ENCODE data around the gene CHCHD6. TPM values are rescaled to one million over a fixed set of nuclear protein-coding genes. Genes with fewer than 3 reads are reported as not detected.

Gene CHCHD6
- polyA plus RNA-seq, 4 donors: 2.2 to 15.0 (median 7.4) TPM

DNA sequence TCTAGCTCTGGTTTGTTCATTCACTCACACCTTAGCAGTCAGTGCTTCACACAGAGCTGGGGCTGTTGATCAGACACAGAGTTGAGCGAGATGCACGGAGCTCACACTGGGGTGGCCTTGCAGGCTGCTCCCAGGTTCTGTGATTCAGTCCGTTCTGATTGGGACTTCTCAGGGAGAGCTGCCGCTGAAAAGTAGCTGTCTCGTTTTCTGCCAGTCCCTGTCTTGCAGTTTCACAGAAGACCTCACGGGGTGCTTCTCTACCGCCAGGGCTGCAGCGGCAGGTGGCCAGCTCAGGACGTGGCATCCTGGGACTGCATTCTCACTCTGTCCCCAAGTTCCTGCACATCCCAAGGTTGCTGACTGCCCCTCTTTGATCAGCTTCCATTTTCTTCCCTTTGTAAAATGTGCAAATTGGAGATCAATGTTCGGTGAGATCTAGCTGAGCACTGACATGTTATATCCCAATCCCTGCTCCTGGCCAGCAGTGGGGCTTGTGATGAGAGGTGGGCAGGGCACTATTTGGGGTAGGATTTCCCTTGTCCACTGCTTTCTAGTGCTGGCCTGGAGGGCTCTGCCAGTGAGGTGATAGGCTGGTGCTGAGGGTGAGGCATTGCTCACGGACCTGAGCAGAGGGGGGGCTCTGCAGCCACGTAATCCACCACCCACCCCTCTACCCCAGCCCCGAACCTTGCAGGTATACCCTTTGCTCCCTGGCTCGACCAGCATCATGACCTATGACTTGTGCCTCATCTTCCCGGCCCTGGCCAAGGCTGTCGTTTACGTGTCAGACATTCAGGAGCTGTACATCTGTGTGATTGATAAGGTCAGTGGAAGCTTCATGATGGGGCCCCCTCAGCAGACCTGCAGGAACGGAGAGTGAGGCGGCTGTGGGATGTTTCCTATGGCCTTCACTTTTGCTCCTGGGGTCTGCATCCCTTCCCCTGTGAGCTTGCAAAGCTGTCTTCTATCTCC lies 43.8 kb upstream of the CHCHD6 start:
- FAIRE-seq (no peak), DNase-seq (peak; percentile 9 to 15)
- no peak overlapping the region for H3K4me3 ChIP-seq (ENCODE audit: low read depth in 1 of 3, low read length in 3 of 3)
- WGBS, 3 donors: 28 to 46% (median 37%) methylated on average over 19 of the region's 19 CpGs
- peaks cover 0 to 27% (median 13%) of the 10 kb centered on the region in 3 donors for H3K27me3 ChIP-seq (ENCODE audit: control insufficient read depth in 3 of 3, insufficient read depth in 3 of 3, low read length in 3 of 3)
- H3K9me3 ChIP-seq (ENCODE audit: control insufficient read depth in 2 of 2, insufficient read depth in 1 of 2, low read depth in 1 of 2, low read length in 1 of 2): peaks cover 0 to 9% of the 10 kb centered on the region in 2 donors
- H3K4me1 ChIP-seq (ENCODE audit: control insufficient read depth in 3 of 3, insufficient read depth in 2 of 3, low read depth in 1 of 3, low read length in 2 of 3): no peaks in the 10 kb centered on the region
- H3K27ac ChIP-seq (ENCODE audit: low read depth in 1 of 3, low read length in 2 of 3): no peak overlapping the region
- no peaks in the 10 kb centered on the region for H3K36me3 ChIP-seq (ENCODE audit: control insufficient read depth in 3 of 3, insufficient read depth in 2 of 3, low read depth in 1 of 3, low read length in 3 of 3)

DNA sequence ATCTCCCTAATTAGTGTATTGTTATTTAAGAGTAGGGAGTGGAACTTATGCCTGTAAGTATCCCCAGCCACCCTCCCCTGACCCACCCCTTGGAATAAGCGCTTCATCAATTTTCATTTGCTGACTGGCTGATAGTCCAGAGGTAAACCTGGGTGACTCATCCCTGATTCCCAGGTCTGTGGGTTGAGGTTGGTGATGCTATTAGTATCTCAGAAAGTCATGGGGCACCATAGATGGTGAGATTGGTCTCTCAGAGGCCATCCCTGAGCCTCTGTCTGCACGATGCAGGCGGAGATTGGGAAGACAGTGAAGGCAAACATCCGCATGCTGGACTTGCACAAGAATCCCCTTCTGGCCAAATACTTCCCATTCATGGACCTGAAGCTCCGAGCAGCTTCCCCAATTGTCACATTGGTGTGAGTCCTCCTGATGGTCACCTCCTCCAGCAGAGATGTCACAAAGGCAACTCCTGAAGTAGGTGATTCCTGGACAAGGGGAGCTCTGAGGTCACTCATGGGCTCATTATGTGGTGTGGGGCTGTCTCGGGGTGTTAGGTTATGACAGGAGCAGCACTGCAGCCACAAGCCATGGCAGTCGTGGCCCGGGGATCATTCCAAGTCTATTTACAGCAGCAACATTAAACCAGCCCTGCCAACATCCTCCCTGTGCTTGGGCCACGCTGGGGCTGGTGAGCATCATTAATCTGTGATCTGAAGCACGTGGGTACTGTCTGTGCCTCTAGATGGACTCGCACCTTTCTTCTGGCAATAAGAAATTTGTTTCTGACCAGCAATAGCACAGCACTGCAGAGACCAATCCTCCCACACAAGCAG lies 42.3 kb upstream of the CHCHD6 start:
- FAIRE-seq (no peak), DNase-seq (no peak)
- H3K4me1 ChIP-seq (ENCODE audit: control insufficient read depth in 3 of 3, insufficient read depth in 2 of 3, low read depth in 1 of 3, low read length in 2 of 3): no peaks in the 10 kb centered on the region
- H3K4me3 ChIP-seq (ENCODE audit: low read depth in 1 of 3, low read length in 3 of 3): no peak overlapping the region
- WGBS, 3 donors: 68 to 78% (median 70%) methylated on average over 11 of the region's 11 CpGs
- H3K36me3 ChIP-seq (ENCODE audit: control insufficient read depth in 3 of 3, insufficient read depth in 2 of 3, low read depth in 1 of 3, low read length in 3 of 3): no peaks in the 10 kb centered on the region
- H3K27me3 ChIP-seq (ENCODE audit: control insufficient read depth in 3 of 3, insufficient read depth in 3 of 3, low read length in 3 of 3): peaks cover 0 to 27% (median 13%) of the 10 kb centered on the region in 3 donors
- H3K27ac ChIP-seq (ENCODE audit: low read depth in 1 of 3, low read length in 2 of 3): no peak overlapping the region
- H3K9me3 ChIP-seq (ENCODE audit: control insufficient read depth in 2 of 2, insufficient read depth in 1 of 2, low read depth in 1 of 2, low read length in 1 of 2): peaks cover 0 to 9% of the 10 kb centered on the region in 2 donors

DNA sequence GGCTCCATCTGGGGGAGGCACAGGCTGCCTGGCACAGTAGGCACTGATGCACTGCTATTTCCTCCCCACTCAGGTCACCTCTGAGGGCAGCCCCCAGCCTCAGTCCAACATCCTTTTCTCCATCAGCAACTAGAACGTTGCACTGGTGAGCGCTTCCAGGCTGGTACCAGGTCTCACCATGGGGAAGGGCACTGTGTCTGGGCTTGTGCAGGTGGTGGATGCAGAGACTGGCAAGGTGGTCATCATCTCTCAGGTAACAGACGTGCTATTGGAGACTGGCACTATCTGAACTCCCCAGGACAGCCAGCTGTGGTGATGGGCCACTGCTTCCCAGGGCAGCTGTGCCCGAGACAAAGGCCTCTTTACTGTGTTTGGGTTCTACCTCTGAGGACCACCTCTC lies 40.8 kb upstream of the CHCHD6 start:
- Histone ChIP-seq H3K27me3 (ENCODE audit: control insufficient read depth in 3 of 3, insufficient read depth in 3 of 3, low read length in 3 of 3) (peaks cover 0 to 27% (median 13%) of the 10 kb centered on the region in 3 donors), H3K9me3 (ENCODE audit: control insufficient read depth in 2 of 2, insufficient read depth in 1 of 2, low read depth in 1 of 2, low read length in 1 of 2) (peaks cover 0 to 9% of the 10 kb centered on the region in 2 donors), H3K4me1 (ENCODE audit: control insufficient read depth in 3 of 3, insufficient read depth in 2 of 3, low read depth in 1 of 3, low read length in 2 of 3) (no peaks in the 10 kb centered on the region), H3K4me3 (ENCODE audit: low read depth in 1 of 3, low read length in 3 of 3) (no peak overlapping the region), H3K27ac (ENCODE audit: low read depth in 1 of 3, low read length in 2 of 3) (no peak overlapping the region), H3K36me3 (ENCODE audit: control insufficient read depth in 3 of 3, insufficient read depth in 2 of 3, low read depth in 1 of 3, low read length in 3 of 3) (no peaks in the 10 kb centered on the region)
- FAIRE-seq (no peak), DNase-seq (no peak)
- 76 to 83% (median 81%) methylated on average over 4 of the region's 4 CpGs for WGBS, 3 donors

DNA sequence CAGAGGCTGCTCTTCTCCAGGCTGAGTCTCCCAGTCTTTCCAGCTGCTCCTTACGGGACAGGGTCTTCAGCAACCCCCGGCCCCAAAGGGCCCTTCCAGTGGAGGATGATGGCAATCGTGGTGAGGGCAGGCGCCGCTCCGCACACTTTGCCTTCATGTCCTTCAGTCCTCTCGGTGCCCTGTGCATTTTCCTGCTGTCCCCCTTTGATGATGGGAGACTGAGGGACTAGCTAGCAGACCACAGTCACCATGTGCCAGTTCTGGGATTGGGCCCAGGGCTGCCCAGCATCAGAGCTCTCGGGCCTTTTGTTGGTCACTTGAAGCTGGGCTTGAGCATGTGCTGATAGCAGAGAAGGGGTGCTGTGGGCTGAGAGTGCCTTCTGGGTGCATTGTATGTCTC lies 40.3 kb upstream of the CHCHD6 start:
- Histone ChIP-seq H3K4me3 (ENCODE audit: low read depth in 1 of 3, low read length in 3 of 3) (no peak overlapping the region), H3K4me1 (ENCODE audit: control insufficient read depth in 3 of 3, insufficient read depth in 2 of 3, low read depth in 1 of 3, low read length in 2 of 3) (no peaks in the 10 kb centered on the region), H3K27ac (ENCODE audit: low read depth in 1 of 3, low read length in 2 of 3) (no peak overlapping the region), H3K27me3 (ENCODE audit: control insufficient read depth in 3 of 3, insufficient read depth in 3 of 3, low read length in 3 of 3) (peaks cover 0 to 27% (median 13%) of the 10 kb centered on the region in 3 donors), H3K36me3 (ENCODE audit: control insufficient read depth in 3 of 3, insufficient read depth in 2 of 3, low read depth in 1 of 3, low read length in 3 of 3) (no peaks in the 10 kb centered on the region), H3K9me3 (ENCODE audit: control insufficient read depth in 2 of 2, insufficient read depth in 1 of 2, low read depth in 1 of 2, low read length in 1 of 2) (peaks cover 0 to 7% of the 10 kb centered on the region in 2 donors)
- WGBS, 3 donors: 90 to 92% (median 91%) methylated on average over 8 of the region's 8 CpGs
- FAIRE-seq (no peak), DNase-seq (no peak)

DNA sequence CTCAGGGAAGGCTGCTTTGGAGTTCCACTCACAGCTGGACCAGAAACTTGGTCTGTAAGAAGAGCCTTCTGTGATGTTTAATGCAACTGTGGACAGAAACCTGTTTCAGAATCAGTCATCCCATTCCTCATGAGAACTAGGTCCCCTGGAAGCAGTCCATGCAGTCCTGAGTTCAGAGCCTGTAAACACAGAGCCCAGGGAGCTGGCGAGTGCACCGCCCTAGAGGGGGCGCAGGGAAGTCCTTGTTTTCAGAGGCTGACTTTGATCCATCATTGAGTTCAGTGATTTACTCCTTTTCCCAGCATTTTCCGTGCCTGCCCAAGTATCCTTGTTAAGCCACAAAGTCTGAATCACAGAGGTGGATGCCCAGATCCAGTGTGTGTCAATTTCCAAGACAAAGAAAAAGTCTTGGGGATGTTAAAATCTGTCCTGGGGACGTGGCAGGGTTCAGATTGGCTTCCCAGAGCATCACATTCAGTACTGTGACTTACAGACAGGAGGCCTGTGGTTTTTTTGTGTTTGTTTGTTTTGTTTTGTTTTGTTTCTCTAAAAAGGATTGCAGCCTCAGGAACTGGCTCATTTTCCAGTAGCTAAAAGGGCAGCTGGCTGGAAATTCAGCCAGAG lies 39.3 kb upstream of the CHCHD6 start:
- Histone ChIP-seq H3K27ac (ENCODE audit: low read depth in 1 of 3, low read length in 2 of 3) (no peak overlapping the region), H3K4me1 (ENCODE audit: control insufficient read depth in 3 of 3, insufficient read depth in 2 of 3, low read depth in 1 of 3, low read length in 2 of 3) (no peaks in the 10 kb centered on the region), H3K9me3 (ENCODE audit: control insufficient read depth in 2 of 2, insufficient read depth in 1 of 2, low read depth in 1 of 2, low read length in 1 of 2) (peaks cover 0 to 2% of the 10 kb centered on the region in 2 donors), H3K4me3 (ENCODE audit: low read depth in 1 of 3, low read length in 3 of 3) (no peak overlapping the region), H3K36me3 (ENCODE audit: control insufficient read depth in 3 of 3, insufficient read depth in 2 of 3, low read depth in 1 of 3, low read length in 3 of 3) (no peaks in the 10 kb centered on the region), H3K27me3 (ENCODE audit: control insufficient read depth in 3 of 3, insufficient read depth in 3 of 3, low read length in 3 of 3) (peaks cover 0 to 24% (median 13%) of the 10 kb centered on the region in 3 donors)
- no peak for FAIRE-seq
- DNase-seq: no peak
- 30 to 52% (median 44%) methylated on average over 5 of the region's 5 CpGs for WGBS, 3 donors

DNA sequence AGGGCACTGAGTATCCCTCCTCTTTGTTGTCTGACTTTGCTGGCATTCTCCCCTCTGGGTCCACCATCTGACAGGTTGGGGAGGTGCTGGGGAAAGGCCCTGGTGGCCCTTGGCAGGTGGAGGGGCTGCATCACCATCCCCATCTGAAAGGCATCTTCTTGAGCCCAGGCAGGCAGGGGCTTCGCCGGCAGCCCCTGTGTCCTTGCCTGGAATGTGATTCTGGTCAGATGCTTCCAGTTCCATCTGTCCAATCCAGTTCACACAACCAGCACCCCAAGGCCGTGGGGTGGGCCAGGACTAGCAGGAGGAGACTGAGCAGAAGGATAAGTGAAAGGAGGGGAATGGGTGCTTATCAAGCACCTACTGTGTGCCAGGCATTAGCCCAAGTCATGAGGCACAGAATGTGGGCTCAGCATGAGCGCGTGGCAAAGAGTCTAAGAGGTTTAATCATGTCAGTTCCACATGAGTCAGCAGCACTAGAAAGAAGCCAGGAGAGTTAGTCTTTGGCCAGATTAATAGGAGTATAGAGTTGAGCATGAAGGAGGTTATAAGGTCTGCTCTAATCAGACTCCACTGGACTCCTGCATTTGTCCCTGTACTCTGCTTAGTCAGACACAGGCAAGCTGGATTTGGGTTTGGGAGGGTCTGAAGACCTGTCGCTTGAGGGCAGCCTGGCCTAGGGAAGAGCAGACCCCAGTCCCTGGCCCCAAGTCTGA lies 38.7 kb upstream of the CHCHD6 start:
- no peak for FAIRE-seq
- DNase-seq: no peak

DNA sequence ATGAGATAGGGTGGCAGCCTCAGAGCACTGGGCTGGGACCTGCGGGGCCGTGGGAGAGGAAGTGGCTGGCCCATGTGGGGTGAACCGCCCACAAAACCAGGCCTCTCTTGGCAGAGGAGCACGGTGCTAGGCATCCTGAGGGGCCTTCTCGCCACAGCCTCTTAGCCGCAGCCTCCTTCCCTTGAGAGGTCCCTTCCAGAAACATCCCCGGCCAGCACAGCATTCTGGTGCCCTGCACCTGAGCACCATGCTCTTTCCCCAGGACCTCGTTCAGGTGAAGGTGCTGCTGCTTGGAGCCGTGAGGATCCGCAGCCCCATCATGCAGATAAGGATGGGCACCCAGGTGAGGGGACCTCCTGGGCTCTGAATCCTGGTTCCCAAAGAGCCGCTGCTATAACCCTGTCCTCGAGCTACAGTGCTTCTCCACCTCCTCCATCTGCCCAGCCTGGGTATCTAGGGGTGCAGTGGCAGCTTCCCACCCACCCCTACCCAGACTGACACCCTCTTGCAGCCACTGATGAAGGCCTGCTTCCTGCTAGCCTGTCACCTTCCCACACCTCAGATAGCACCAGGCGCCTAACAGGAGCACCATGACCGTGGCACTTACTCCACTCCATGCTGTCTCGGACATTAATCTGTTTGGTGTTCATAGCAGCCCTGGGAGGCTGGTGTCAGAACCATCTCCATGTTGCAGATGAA lies 37.9 kb upstream of the CHCHD6 start:
- H3K4me1 ChIP-seq (ENCODE audit: control insufficient read depth in 3 of 3, insufficient read depth in 2 of 3, low read depth in 1 of 3, low read length in 2 of 3): no peaks in the 10 kb centered on the region
- H3K36me3 ChIP-seq (ENCODE audit: control insufficient read depth in 3 of 3, insufficient read depth in 2 of 3, low read depth in 1 of 3, low read length in 3 of 3): no peaks in the 10 kb centered on the region
- DNase-seq (no peak), FAIRE-seq (no peak)
- WGBS, 3 donors: 73 to 80% (median 74%) methylated on average over 15 of the region's 15 CpGs
- H3K4me3 ChIP-seq (ENCODE audit: low read depth in 1 of 3, low read length in 3 of 3): no peak overlapping the region
- H3K9me3 ChIP-seq (ENCODE audit: control insufficient read depth in 2 of 2, insufficient read depth in 1 of 2, low read depth in 1 of 2, low read length in 1 of 2): peaks cover 0 to 2% of the 10 kb centered on the region in 2 donors
- H3K27ac ChIP-seq (ENCODE audit: low read depth in 1 of 3, low read length in 2 of 3): no peak overlapping the region
- peaks cover 0 to 15% (median 7%) of the 10 kb centered on the region in 3 donors for H3K27me3 ChIP-seq (ENCODE audit: control insufficient read depth in 3 of 3, insufficient read depth in 3 of 3, low read length in 3 of 3)

More for the DNA sequence above, 38.7 kb upstream of the CHCHD6 start:
- Histone ChIP-seq H3K4me3 (ENCODE audit: low read depth in 1 of 3, low read length in 3 of 3) (no peak overlapping the region), H3K9me3 (ENCODE audit: control insufficient read depth in 2 of 2, insufficient read depth in 1 of 2, low read depth in 1 of 2, low read length in 1 of 2) (peaks cover 0 to 2% of the 10 kb centered on the region in 2 donors), H3K27ac (ENCODE audit: low read depth in 1 of 3, low read length in 2 of 3) (no peak overlapping the region), H3K36me3 (ENCODE audit: control insufficient read depth in 3 of 3, insufficient read depth in 2 of 3, low read depth in 1 of 3, low read length in 3 of 3) (no peaks in the 10 kb centered on the region), H3K4me1 (ENCODE audit: control insufficient read depth in 3 of 3, insufficient read depth in 2 of 3, low read depth in 1 of 3, low read length in 2 of 3) (no peaks in the 10 kb centered on the region), H3K27me3 (ENCODE audit: control insufficient read depth in 3 of 3, insufficient read depth in 3 of 3, low read length in 3 of 3) (peaks cover 0 to 21% (median 13%) of the 10 kb centered on the region in 3 donors)
- WGBS, 3 donors: 76 to 88% (median 82%) methylated on average over 6 of the region's 6 CpGs
